ENCODE measurements around the gene DRC7.
"Not testable (repeated sequence)": the region's sequence is repeated elsewhere in the genome, so short reads cannot be mapped to it uniquely, and the experiment has no call there.

DRC7 gene

DNA sequence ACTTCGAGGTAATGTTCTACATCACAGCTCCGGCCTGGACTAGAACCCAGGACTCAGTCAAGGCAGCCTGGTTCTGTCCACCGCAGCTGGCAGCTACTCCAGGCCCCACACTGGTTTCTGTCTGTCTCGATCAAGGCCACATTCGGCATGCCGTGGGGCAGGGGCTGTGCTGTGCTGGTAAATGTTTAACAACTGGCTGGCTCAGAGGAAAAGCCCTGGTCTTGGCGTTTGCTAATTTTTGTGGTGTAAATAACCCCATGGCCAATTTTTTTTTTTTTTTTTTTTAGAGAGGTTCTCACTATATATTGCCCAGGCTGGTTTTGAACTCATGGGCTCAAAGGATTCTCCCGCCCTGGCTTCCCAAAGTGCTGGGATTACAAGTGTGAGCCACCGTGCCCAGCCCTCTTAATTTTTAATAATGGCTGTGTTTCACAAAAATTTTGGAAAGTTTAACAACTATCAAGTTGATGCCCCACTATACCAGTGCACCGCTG is 328 bp upstream of the DRC7 start:
- no peak for DNase-seq (ENCODE audit: low read depth)

DNA sequence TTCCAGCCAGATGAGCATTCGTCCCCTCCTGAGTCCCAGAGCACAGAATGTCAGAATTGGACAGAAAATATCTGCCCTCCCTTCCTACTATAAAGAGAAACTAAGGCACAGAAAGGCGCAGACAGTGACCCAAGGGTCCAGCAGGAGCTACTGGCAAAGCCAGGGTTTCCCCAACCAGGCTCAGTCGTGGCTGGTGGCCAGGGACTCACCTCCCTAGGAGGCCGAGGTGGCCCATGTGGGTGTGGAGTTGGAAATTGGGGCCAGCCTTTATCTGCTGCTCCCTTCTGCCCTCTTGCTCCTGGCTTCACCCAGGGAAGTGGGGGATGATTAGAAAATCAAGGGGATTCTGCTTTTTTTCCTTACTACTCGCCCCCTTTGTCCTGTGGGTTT is 1.1 kb downstream of the DRC7 start:
- no peak for DNase-seq (ENCODE audit: low read depth)

DNA sequence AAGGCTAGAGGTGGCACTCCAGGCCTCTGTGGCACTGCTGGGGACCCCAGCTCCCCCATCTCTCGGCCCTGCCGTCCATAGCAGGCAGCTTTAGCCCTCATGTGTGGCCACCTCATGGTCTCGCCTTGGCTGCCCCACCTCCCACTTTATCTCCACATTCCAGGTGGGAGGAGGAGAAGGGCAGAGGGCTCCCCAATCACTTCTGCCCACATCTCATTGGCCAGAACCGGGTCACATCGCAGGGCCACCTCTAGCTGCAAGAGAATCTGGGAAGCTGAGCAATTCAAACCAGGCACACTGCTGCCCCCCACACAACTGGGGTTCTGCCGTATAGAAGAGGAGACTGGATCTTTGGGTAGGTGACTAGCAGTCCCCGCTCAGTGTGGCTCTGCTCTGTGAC is 1.6 kb downstream of the DRC7 start:
- no peak for DNase-seq (ENCODE audit: low read depth)

DNA sequence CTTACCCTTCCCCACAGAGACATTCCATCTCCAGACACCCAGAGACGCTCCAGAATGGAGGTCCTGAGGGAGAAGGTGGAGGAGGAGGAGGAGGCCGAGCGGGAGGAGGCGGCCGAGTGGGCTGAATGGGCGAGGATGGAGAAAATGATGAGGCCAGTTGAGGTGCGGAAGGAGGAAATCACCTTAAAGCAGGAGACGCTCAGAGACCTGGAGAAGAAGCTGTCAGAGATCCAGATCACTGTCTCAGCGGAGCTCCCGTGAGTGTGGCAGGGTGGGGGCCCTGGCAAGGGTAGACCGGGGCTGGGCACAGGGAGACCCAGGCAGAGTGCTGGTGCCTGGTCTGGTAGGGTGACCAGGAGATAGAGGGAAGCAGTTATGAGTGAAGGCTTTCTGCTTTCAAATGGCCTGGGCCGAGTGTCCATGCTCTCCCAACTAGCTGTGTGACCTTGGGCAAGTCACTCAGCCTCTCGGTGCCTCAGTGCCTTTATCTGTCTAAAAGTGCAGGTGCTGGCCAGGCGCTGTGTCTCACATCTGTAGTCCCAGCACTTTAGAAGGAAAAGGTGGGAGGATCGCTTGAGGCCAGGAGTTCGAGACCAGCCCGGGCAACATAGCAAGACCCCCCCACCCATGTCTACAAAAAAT is 3.4 kb downstream of the DRC7 start:
- no peak for DNase-seq (ENCODE audit: low read depth)

DNA sequence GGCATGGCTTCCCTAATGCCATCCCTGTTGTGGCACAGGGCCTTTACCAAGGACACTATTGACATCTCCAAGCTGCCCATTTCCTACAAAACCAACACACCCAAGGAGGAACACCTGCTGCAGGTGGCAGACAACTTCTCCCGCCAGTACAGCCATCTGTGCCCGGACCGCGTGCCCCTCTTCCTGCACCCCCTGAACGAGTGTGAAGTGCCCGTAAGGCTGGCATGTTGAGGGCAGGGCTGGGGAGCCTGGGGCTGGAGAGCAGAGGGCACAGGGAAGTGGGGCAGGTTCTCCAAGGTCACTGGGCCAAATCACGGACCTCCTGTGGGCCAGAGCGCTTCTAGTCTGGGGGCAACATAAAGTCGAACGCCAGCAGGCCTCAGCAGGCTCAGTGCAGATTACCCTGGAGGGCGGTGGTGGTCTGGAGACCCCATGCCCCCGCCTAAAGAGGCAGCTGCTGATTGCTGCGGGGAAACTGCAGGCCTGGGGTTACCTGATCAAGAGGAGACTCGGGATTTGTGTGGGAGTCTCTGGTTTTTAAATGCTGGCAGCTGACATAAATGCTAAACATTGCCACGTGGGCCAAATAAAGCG is 4.3 kb downstream of the DRC7 start:
- DNase-seq (ENCODE audit: low read depth), result no peak

DNA sequence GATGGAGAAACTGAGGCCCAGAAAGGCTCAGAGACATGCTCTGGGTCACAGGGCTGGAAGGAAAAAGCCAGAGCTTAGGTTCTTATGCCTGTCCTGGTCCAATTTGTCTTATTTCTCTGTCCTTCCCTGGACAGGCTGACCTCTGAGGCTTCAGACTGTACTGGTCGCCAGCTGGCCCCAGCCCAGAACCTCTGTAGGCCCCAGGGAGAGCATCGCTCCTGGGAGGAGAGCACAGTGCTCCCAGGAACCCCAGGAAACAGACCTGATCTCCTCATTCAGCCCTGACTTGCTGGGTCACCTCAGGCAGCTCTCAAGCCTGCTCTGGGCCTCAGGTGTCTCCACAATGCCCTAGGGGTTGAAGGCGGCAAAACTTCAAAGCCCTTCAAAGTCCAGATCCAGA is 4.9 kb downstream of the DRC7 start:
- DNase-seq (ENCODE audit: low read depth), result no peak

DNA sequence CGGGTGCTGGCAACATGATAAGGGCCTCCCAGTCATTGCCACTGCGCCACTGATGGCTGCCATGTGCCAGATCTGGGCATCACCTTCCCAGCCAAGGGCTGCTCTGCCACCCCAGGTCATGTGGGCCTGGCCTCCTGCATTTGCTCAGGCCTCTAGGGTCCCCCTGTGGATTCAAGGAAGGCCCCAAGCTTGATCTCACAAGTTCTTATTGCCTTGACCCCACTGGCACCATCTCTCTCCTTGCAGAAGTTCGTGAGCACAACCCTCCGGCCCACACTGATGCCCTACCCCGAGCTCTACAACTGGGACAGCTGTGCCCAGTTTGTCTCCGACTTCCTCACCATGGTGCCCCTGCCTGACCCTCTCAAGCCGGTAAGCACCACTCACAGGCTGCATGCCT is 5.3 kb downstream of the DRC7 start:
- no peak for DNase-seq (ENCODE audit: low read depth)

DNA sequence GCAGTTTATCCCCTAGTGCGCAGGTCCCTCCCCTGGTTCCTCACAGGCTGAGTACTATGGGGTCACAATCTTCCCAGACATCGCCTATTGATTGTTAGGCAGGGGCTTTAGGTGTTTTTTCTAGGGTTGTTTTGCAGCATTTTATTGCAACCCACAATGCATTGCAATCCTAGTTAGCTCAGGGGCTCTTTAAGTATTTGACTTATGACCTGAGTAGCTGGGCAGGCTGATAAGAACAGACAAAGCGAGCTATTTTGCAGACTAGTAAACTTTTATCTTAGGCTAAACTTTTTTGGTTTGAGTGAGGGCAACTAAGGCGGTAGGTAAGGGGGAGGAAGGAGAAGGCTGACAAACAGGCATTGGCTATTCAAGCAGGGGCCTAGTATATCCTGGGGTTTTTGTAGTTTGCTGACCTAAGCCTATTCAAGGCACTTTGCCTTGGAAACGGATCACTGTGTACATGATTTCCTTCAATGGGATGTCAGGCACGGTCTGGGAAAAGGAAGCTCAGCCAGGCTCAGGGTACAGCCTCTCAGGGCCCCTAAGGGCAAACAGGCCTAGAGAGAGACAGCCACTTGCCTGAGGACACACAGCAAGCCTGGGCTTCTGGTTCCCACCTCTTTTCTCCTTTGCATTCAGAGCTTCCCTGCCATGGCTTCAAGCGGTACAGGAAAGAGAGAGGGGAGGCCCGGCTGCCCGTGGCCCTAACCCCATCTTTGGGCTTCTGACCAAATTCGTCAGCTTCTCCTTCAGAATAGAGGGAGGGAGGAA is 6.4 kb downstream of the DRC7 start:
- DNase-seq (ENCODE audit: low read depth), result no peak

DNA sequence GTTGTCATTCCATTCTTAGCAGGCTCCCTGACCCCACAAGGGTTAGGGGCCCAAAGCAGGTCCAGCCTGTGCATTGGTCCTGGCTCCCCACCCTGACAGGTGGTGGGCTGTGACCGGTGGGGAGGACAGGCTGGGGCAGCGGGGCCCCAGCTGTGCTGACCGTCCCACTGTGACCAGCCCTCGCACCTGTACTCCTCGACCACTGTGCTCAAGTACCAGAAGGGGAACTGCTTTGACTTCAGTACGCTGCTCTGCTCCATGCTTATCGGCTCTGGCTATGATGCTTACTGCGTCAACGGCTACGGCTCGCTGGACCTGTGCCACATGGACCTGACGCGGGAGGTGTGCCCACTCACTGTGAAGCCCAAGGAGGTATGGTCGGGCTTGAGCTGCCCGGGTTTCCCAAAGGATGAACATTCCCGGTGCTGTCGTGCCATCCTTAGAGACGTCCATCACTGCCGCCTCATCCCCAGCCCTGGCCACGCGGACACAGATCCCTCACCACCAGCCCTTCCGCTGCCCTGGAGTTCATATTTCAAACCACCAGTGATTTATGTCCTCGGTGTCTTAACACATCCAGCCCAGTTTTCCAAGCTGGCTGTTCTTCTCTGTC is 7.3 kb downstream of the DRC7 start:
- DNase-seq (ENCODE audit: low read depth), result no peak

DNA sequence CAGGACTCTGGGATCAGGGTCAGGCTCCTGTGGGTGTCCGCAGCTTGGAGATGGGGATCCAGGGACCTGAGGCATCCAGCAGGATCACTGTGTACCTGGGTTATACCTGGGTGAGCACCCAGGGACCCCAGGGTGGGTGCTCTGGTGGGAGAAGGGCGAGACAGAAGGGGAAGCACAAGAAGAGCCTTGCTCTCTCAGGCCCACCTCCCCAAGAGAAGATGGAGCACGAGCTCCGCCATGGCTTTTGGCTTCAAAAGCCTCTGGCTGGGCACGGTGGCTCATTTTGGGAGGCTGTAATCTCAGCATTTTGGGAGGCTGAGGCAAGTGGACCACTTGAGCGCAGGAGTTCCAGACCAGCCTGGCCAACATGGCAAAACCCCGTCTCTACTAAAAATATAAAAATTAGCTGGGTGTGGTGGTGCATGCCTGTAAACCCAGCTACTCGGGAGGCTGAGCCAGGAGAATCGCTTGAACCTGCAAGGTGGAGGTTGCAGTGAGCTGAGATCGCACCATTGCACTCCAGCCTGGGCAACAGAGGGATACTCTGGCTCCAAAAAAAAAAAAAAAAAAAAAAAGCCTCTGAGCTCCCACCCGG is 8.9 kb downstream of the DRC7 start:
- no peak for DNase-seq (ENCODE audit: low read depth)

DNA sequence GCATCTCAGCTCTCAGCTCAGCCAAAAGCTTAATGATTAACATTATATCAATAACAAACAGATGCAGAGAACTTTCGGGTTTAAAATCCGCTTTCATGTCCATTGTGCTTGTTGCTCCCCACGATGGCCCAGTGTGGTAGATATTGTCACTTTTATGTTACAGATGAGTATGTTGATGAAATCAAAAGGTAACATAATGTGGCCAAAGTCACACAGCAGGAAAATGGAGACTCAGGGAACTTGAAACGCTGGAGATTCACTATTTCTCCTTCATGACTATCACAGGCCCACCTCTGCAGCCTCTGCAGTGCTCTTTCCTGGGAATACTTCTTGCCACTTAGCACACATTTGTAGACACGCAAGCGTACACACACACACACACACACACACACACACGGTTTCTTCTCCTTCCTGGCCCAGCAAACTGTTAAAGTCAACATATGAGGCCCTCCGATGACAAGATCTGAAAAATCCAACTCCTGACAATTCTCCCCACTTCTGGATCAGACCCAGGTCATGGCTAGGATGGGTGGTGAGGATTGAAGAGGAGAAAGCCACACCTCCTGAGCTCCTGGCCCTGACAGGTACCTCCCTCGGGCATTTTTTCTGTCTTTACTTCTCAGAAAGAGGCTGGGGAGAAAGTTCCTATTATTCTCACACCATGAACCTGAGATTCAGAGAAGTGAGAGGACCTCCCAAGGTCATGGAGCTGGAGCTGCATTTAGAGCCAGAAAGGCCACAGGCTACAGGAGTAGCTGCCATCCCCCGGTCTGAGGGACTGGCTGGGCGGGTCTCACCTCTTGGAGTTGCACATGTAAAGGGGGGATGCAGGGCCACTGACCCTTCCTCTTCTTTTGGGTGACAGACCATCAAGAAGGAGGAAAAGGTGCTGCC is 9.7 kb downstream of the DRC7 start:
- no peak for DNase-seq (ENCODE audit: low read depth)

DNA sequence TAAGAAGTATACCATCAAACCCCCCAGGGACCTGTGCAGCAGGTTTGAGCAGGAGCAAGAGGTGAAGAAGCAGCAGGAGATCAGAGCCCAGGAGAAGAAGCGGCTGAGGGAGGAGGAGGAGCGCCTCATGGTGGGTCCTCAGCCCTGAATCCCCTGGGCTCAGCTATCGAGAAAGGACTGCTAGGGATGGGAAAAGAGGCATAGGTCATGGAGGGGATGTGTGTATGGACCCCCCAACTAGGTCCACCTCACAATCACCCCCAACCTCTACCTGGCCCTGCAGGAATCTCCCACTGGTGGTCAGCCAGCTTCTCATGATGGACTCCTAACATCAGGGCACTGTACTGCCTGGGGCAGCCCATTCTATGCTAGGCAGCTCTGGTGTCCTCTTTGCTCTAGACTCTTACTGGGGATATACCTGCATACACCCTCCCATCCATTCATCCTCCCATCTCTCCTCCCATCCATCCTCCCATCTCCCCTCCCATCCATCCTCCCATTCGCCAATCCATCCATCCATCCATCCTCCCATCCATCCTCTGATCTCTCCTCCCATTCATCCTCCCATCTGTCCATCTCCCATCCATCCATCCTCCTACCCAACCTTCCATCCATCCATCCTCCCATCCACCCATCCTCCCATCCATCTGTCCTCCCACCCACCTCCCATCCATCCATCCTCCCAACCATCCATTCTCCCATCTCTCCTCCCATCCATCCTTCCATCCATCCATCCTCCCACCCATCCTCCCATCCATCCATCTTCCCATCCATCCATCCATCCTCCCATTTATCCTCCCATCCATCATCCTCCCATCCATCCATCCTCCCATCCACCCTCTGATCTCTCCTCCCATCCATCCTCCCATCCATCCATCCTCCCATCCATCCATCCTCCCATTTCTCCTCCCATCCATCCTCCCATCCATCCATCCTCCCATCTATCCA is 10.6 kb downstream of the DRC7 start:
- no peak for DNase-seq (ENCODE audit: low read depth)

DNA sequence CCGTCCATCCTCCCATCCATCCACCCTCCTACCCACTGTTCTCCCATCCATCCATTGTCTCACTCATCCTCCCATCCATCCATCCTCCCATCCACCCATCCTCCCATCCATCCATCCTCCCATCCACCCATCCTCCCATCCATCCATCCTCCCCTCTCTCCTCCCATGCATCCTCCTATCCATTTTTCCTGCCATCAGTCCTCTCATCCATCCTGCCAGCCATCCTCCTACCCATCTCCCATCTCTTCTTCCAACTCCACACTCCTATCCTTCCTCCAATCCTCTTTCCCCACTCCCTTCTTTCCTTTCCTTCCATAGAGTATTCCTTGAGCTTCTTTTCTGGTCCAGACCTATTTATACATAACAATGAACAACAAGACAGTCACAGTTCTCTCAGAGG is 12.1 kb downstream of the DRC7 start:
- no peak for DNase-seq (ENCODE audit: low read depth)

DNA sequence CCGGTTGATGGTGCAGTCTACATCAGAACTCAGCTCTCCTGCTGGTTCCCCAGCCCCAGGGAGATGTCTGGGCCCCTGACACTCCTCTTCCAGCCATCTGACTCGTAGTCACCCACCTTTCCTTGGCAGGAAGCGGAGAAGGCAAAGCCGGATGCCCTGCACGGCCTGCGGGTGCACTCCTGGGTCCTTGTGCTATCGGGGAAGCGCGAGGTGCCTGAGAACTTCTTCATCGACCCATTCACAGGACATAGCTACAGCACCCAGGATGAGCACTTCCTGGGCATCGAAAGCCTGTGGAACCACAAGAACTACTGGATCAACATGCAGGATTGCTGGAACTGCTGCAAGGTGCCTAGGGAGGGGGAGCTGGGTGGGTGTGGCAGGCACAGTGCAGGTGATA is 12.7 kb downstream of the DRC7 start:
- DNase-seq (ENCODE audit: low read depth), result no peak

DNA sequence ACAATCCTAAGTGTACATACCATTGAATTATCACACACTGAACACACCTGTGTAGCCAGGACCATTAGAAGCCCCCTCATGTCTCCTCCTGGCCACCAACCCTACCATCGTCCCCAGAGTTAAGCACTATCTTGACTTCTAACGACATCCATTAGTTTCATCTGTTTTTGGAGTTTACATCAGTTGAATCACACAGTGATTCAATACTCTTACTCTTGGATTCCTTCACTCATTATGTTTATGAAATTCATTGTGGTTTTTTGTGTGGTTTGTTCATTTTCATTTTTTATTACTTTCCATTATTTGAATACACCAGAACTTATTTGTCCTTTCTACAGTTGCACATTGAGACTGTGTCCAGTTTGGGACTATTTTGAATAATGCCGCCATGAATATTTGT is 13.6 kb downstream of the DRC7 start:
- no peak for DNase-seq (ENCODE audit: low read depth)

DNA sequence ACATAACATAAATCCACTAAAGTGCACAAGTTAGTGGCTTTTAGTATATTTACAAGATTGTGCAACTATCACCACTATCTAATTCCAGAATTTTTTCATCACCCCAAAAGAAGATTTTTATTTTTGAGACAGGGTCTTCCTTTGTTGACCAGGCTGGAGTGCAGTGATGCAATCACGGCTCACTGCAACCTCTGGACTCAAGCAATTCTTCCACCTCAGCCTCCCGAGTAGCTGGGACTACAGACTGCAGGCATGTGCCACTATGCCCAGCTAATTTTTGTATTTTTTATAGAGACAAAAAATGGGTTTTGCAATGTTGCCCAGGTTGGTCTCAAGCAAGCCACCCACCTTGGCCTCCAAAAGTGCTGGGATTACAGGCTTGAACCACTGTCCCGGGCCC is 15.1 kb downstream of the DRC7 start:
- no peak for DNase-seq (ENCODE audit: low read depth)

DNA sequence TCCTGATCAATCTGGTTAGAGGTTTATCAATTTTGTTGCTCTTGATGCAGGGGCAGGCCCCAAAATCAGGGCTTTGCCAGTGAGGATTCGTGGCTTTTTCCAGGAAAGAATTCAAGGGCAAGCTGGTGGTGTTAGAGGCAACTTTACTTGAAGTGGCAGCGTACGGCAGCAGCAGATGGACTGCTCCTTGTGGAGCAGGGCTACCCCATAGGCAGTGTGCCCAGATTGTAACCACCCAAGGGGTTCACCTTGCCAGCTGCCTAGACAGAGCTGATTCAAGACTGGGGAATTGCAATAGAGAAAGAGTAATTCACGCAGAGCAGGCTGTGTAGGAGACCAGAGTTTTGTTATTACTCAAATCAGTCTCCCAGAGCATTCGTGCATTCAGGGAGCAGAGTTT is 16.7 kb downstream of the DRC7 start:
- DNase-seq (ENCODE audit: low read depth), result no peak

DNA sequence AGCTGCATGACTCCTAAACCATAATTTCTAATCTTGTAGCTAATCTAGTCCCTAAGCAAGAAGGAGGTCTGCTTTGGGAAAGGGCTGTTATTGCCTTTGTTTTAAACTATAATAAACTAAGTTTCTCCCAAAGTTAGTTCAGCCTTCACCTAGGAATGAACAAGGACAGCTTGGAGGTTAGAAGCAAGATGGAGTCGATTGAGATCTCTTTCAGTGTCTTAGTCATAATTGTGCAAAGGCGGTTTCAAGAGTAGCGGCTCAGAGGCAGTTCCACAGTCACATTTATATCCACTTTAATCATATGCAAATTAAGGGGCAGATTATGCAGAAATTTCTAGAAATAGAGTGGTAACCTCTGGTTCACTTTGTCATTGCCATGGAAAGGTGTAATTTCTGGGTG is 17.4 kb downstream of the DRC7 start:
- DNase-seq (ENCODE audit: low read depth), result no peak

DNA sequence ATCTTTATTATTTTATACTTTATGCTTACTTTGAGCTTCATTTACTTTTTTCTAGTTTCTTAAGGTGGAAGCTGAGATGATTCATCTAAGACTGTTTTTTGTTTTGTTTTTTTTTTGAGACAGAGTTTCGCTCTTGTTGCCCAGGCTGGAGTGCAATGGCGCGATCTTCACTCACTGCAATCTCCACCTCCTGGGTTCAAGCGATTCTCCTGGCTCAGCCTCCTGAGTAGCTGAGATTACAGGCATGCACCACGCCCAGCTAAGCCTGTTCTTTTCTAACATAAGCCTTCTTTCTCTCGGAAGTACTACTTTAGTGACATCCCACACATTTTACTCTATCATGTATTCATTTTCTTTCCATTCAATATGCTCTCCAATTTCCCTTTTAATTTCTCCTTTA is 18.0 kb downstream of the DRC7 start:
- DNase-seq (ENCODE audit: low read depth), result not testable (repeated sequence)

DNA sequence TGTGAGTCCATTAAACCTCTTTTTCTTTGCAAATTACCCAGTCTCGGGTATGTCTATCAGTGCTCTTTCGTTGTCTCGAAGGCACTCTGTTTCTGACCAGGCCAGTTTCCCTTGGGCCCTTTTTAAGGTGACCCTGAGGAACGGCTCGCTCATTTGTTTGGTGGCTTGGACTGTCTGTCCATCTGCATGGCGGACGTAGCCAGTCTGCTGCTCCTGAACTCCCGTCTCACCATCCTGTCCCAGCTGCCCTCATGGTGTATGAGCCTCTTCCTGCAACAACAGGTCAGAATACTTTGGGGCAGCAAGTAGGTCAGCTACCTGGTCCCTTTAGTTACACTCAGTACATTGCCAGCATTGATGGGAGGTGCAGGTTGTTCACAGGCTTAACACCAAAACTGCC is 19.0 kb downstream of the DRC7 start:
- no peak for DNase-seq (ENCODE audit: low read depth)

Measured in stimulated activated CD4-positive, alpha-beta T cell treated with anti-CD3 and anti-CD28 coated beads, Interleukin-2, amount 100 ng/mL, for 4 hours (primary cell).